ENCODE measurements around the gene THTPA.
"Not testable (repeated sequence)": the region's sequence is repeated elsewhere in the genome, so short reads cannot be mapped to it uniquely, and the experiment has no call there.

Gene THTPA

GRCh38 chr14:23568600-23569331 lies 12.7 kb downstream of the THTPA start:
- peak; percentile 68 for DNase-seq

- peak; percentile 61 for DNase-seq
Observed at GRCh38 chr14:23569443-23570151, 13.5 kb downstream of the THTPA start.

GRCh38 chr14:23570806-23571483 lies 14.9 kb downstream of the THTPA start:
- DNase-seq = peak; percentile 56

- DNase-seq = peak; percentile 58
Observed at GRCh38 chr14:23571701-23572523, 15.8 kb downstream of the THTPA start.

- DNase-seq = no peak
Observed at GRCh38 chr14:23572524-23572828, 16.4 kb downstream of the THTPA start.

GRCh38 chr14:23572836-23573235 lies 16.8 kb downstream of the THTPA start:
- DNase-seq = peak; percentile 30

- peak; percentile 41 for DNase-seq
Observed at GRCh38 chr14:23573384-23574015, 17.4 kb downstream of the THTPA start.

GRCh38 chr14:23577004-23577681 lies 21.1 kb downstream of the THTPA start:
- no peak for DNase-seq

- DNase-seq = no peak
Observed at GRCh38 chr14:23577710-23578392, 21.8 kb downstream of the THTPA start.

GRCh38 chr14:23578560-23579310 lies 22.7 kb downstream of the THTPA start, which contains the start of gene JPH4:
Gene JPH4, minus strand, starts transcription at chr14:23578790. Its CDS starts 1,337 bp downstream, at chr14:23577453.
- DNase-seq = no peak

- DNase-seq = no peak
Observed at GRCh38 chr14:23579311-23579630, 23.2 kb downstream of the THTPA start.

GRCh38 chr14:23579739-23580138 lies 23.7 kb downstream of the THTPA start:
- no peak for DNase-seq

GRCh38 chr14:23580152-23580926 lies 24.3 kb downstream of the THTPA start:
- DNase-seq = no peak

GRCh38 chr14:23580948-23581281 lies 24.8 kb downstream of the THTPA start:
- no peak for DNase-seq

GRCh38 chr14:23582906-23583760 lies 27.1 kb downstream of the THTPA start:
- no peak for DNase-seq

GRCh38 chr14:23583761-23584526 lies 27.9 kb downstream of the THTPA start:
- not testable (repeated sequence) for DNase-seq

GRCh38 chr14:23584527-23585203 lies 28.6 kb downstream of the THTPA start:
- not testable (repeated sequence) for DNase-seq

All from activated effector memory CD4-positive, alpha-beta T cell treated with anti-CD3 and anti-CD28 coated beads, Interleukin-2, amount 50 U/mL, for 16 hours (primary cell).